ENCODE results near the gene DCAF8L2. TPM values are rescaled to one million over a fixed set of nuclear protein-coding genes. Genes with fewer than 3 reads are reported as not detected.
"Not testable (repeated sequence)": the region's sequence is repeated elsewhere in the genome, so short reads cannot be mapped to it uniquely, and the experiment has no call there.

Gene DCAF8L2
- total RNA-seq, 2 donors from 2014 or later, result not detected

DNA sequence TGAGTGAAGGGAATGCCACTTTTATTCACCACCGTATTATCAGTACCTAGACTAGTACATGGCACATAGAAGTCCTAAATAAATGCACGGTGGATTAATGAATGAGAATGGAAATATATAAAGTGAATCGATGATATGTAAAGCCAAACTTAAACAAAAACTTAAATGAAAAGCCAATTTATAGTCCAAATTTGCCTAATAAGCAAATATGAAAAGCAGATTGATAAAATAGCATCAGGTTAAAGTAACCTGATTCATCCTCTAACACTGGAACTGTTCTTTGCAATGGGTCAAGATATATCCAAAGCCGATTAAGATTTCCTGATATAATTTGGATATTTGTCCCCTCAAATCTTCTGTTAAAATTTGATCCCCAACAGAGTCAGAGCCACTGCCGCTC is 150.8 kb downstream of the DCAF8L2 start:
- 92% methylated on average over 2 of the region's 5 CpGs; no CpG with 5 or more reads in 1 of the 2 experiments for WGBS, 2 experiments (ENCODE audit: insufficient coverage in 1 of 2, insufficient read length in 1 of 2)
- Mint-ChIP-seq H3K36me3 (ENCODE audit: low read depth) (no peaks in the 10 kb centered on the region), H3K4me1 (no peaks in the 10 kb centered on the region), H3K27me3 (ENCODE audit: insufficient read depth) (no peaks in the 10 kb centered on the region), H3K4me3 (no peak overlapping the region), H3K9me3 (peaks cover 31% of the 10 kb centered on the region), H3K27ac (no peak overlapping the region)
- H3K36me3 ChIP-seq (ENCODE audit: control insufficient read depth, insufficient read depth, low read length), result no peaks in the 10 kb centered on the region
- DNase-seq, result no peak
- H3K9ac ChIP-seq (ENCODE audit: extremely low read depth, low read length, poor library complexity, severe bottlenecking), result no peak overlapping the region
- TF ChIP-seq CTCF (conservative IDR thresholded peaks at IDR 0.05), result no peak
- no peaks in the 10 kb centered on the region for H3K9me3 ChIP-seq (ENCODE audit: control insufficient read depth, low read length)
- H3K4me3 ChIP-seq (ENCODE audit: low read length), result no peak overlapping the region
- no peaks in the 10 kb centered on the region for H3K27me3 ChIP-seq (ENCODE audit: control insufficient read depth, insufficient read depth, low read length, poor library complexity, severe bottlenecking)
- H3K4me1 ChIP-seq (ENCODE audit: control insufficient read depth, insufficient read depth, low read length), result no peaks in the 10 kb centered on the region
- no peak overlapping the region for H3K27ac ChIP-seq (ENCODE audit: low read depth, low read length)

DNA sequence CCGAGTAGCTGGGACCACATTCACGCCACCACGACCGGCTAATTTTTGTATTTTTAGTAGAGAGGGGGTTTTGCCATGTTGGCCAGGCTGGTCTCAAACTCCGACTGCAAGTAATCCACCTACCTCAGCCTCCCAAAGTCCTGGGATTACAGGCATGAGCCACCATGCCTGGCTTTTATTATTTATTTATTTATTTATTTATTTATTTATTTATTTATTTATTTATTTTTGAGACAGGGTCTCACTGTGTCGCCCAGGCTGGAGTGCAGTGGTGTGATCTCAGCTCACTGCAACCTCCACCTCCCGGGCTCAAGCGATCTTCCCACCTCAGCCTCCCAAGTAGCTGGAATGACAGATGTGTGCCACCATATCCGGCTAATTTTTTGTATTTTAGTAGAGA is 153.4 kb downstream of the DCAF8L2 start:
- not testable (repeated sequence) for H3K4me1 Mint-ChIP-seq; H3K9ac ChIP-seq (ENCODE audit: extremely low read depth, low read length, poor library complexity, severe bottlenecking); H3K27ac Mint-ChIP-seq; H3K27me3 ChIP-seq (ENCODE audit: control insufficient read depth, insufficient read depth, low read length, poor library complexity, severe bottlenecking); H3K36me3 ChIP-seq (ENCODE audit: control insufficient read depth, insufficient read depth, low read length); H3K36me3 Mint-ChIP-seq (ENCODE audit: low read depth); H3K4me1 ChIP-seq (ENCODE audit: control insufficient read depth, insufficient read depth, low read length); DNase-seq; H3K27me3 Mint-ChIP-seq (ENCODE audit: insufficient read depth); H3K4me3 Mint-ChIP-seq; H3K27ac ChIP-seq (ENCODE audit: low read depth, low read length); H3K4me3 ChIP-seq (ENCODE audit: low read length); H3K9me3 ChIP-seq (ENCODE audit: control insufficient read depth, low read length)
- H3K9me3 Mint-ChIP-seq, result peaks cover 44% of the 10 kb centered on the region
- 91% methylated on average over 4 of the region's 9 CpGs; no CpG with 5 or more reads in 1 of the 2 experiments for WGBS, 2 experiments (ENCODE audit: insufficient coverage in 1 of 2, insufficient read length in 1 of 2)

GRCh38 chrX:27746516-27746915 is 156.4 kb downstream of the DCAF8L2 start:
- H3K36me3 Mint-ChIP-seq (ENCODE audit: low read depth), result no peaks in the 10 kb centered on the region
- no peak for TF ChIP-seq CTCF (conservative IDR thresholded peaks at IDR 0.05)
- H3K4me3 Mint-ChIP-seq, result no peak overlapping the region

DNA sequence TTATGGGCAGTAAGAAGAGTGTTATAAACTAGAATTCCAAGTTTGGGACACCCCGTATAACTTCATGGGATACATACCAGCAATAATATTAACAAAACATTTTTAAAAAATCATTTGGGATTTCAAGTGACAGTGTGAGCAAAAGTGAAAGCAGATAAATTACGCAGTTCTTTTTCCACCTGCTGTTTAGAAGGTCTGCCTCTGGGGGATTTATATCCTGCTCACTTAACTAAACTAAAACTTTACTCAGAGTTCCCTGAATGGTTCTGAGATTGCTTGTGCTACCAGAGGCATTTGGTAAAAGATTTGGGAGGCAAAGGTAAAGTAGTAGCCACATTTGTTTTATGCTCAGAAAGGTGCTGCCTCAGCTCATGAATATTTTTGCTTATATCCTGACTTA is 160.2 kb downstream of the DCAF8L2 start:
- WGBS, 2 experiments (ENCODE audit: insufficient coverage in 1 of 2, insufficient read length in 1 of 2), result no CpG with 5 or more reads among the region's 2 CpGs
- H3K9ac ChIP-seq (ENCODE audit: extremely low read depth, low read length, poor library complexity, severe bottlenecking); H3K4me3 ChIP-seq (ENCODE audit: low read length); DNase-seq; H3K27me3 ChIP-seq (ENCODE audit: control insufficient read depth, insufficient read depth, low read length, poor library complexity, severe bottlenecking); H3K4me1 ChIP-seq (ENCODE audit: control insufficient read depth, insufficient read depth, low read length); H3K4me1 Mint-ChIP-seq; H3K9me3 ChIP-seq (ENCODE audit: control insufficient read depth, low read length); H3K36me3 Mint-ChIP-seq (ENCODE audit: low read depth); H3K36me3 ChIP-seq (ENCODE audit: control insufficient read depth, insufficient read depth, low read length); H3K27me3 Mint-ChIP-seq (ENCODE audit: insufficient read depth); H3K27ac Mint-ChIP-seq; H3K27ac ChIP-seq (ENCODE audit: low read depth, low read length); H3K4me3 Mint-ChIP-seq: not testable (repeated sequence)
- peaks cover 57% of the 10 kb centered on the region for H3K9me3 Mint-ChIP-seq

More at GRCh38 chrX:27746516-27746915, 156.4 kb downstream of the DCAF8L2 start:
- Histone ChIP-seq H3K27me3 (ENCODE audit: control insufficient read depth, insufficient read depth, low read length, poor library complexity, severe bottlenecking) (no peaks in the 10 kb centered on the region), H3K4me3 (ENCODE audit: low read length) (no peak overlapping the region), H3K9me3 (ENCODE audit: control insufficient read depth, low read length) (no peaks in the 10 kb centered on the region), H3K9ac (ENCODE audit: extremely low read depth, low read length, poor library complexity, severe bottlenecking) (no peak overlapping the region), H3K36me3 (ENCODE audit: control insufficient read depth, insufficient read depth, low read length) (no peaks in the 10 kb centered on the region), H3K27ac (ENCODE audit: low read depth, low read length) (no peak overlapping the region), H3K4me1 (ENCODE audit: control insufficient read depth, insufficient read depth, low read length) (no peaks in the 10 kb centered on the region)
- Mint-ChIP-seq H3K4me1 (no peaks in the 10 kb centered on the region), H3K27ac (no peak overlapping the region), H3K27me3 (ENCODE audit: insufficient read depth) (no peaks in the 10 kb centered on the region), H3K9me3 (peaks cover 34% of the 10 kb centered on the region)
- no peak for DNase-seq
- 95 to 100% methylated on average over 1 to 10 of the region's 10 CpGs for WGBS, 2 experiments (ENCODE audit: insufficient coverage in 1 of 2, insufficient read length in 1 of 2)
